Adipose tissue (tissue), 3 donors: ENCODE measurements around the gene ARFGAP2. TPM values are rescaled to one million over a fixed set of nuclear protein-coding genes. Genes with fewer than 3 reads are reported as not detected.
"Not testable (repeated sequence)": the region's sequence is repeated elsewhere in the genome, so short reads cannot be mapped to it uniquely, and the experiment has no call there.

Experiments
- H3K27ac ChIP-seq: one replicate; pipeline ENCODE4 v1.5.1; 2013; ENCODE audit warnings: low read depth, low read length
- WGBS, 3 donors: extraction: QIAGEN DNeasy Blood & Tissue Kit; methylation state at CpG; one replicate each; pipeline ENCODE4 v1.1.7; 2013; 5-methylcytosine and 5-hydroxymethylcytosine counted together
- polyA plus RNA-seq, 3 donors: library from polyadenylated mRNA; stranded (reverse); fragments of 200-250 nt; gene quantifications; one replicate each; pipeline ENCODE4 v1.2.3, GENCODE V29; 2013
- donor health status: healthy with polysubstance abuse.
- donor health status: Bipolar disorder and iron deficiency.
- donor health status: healthy.

ARFGAP2 gene
- polyA plus RNA-seq, 3 donors: 50.7 to 79.0 (median 65.3) TPM

DNA sequence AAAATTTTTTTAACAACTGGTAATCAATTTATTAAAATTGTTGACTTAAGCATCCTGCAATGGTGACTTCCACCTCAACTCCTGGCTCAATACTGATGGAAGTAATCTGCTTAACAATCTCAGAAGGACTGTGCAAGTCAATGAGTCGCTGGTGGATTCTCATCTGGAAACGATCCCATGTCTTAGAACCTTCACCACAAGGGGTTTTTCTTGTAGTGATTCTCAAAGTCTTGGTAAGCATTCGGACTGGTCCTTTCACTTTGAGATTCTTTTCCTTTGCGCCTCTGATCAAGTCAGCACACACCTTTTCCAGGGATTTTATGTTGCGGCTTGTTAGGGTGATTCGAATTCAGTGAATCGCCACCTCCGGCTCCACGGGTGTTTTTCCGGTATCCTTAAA is 14.5 kb upstream of the ARFGAP2 start:
- 84 to 88% (median 87%) methylated on average over 10 of the region's 10 CpGs for WGBS, 3 donors
- H3K27ac ChIP-seq: not testable (repeated sequence)

DNA sequence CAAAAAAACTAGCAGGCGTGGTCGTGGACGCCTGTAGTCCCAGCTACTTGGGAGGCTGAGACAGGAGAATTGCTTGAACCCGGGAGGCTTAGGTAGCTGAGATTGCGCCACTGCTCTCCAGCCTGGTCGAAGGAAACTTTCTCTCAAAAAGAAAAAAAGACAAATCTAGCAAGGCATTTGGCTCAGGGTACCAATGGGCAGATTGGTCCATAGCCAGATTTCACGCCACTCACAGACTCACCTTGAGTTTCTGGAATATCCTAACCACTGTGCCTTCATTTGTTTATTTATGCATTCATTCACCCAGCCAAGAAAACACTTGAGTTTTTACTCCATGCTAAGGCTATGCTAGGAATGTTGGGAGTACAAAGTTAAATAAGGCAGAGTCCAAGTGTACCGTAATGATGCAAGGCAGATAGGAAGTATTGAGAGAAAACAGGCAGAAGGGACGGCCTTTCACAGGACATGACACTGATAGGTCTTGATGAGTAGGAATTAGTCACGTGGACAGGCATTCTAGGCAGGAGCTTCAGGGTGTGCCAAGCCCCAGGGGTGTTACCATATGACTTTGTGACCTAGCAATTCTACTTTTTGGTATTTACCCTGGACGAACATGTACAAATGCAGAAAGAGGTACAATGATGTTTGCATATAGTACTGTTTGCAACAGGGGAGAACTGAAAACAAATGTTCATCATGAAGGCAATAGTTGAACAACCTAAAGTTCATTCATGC is 12.6 kb upstream of the ARFGAP2 start:
- 54 to 73% (median 68%) methylated on average over 11 of the region's 11 CpGs for WGBS, 3 donors
- H3K27ac ChIP-seq: no peak overlapping the region

DNA sequence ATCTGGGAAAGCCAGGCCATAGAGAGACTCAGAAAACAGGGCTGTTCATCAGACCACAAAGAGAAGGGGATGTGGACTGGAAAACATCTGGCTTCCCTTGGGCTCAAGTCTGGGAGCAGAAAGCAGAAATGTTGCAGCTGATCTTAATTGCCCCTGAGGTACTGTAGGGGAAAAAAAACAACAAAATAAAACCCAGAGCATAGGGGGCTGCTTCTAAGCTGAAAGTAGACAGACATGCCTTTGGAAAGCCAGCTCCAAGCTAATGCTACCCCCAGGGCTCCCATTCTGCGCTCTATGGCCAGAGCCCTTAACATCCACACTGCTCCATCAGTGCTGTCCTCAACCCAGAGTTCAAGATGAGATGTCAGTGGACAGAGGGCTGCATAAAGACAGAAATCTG is 11.6 kb upstream of the ARFGAP2 start:
- H3K27ac ChIP-seq: no peak overlapping the region
- WGBS, 3 donors: 91 to 100% (median 100%) methylated on average over 1 of the region's 1 CpG

DNA sequence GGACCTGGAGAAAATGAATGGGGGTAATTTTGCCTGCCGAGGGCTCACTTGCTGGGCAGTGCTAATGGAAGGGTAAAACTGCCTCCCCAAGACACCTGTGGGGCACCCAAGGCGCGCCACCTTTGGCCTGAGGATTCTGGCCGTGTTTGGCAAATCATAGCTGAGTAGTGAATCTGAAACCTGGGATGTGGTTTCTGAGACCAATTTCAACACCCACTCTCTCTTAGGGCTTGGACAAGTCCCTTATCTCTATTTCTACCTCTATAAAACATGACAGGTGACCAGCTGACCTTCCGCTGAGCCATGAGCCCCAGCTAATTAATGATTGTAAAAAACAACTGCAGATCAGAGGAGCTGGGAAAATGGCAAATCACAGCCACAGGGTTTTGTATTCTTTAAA is 11.0 kb upstream of the ARFGAP2 start:
- 25 to 55% (median 39%) methylated on average over 5 of the region's 5 CpGs for WGBS, 3 donors

DNA sequence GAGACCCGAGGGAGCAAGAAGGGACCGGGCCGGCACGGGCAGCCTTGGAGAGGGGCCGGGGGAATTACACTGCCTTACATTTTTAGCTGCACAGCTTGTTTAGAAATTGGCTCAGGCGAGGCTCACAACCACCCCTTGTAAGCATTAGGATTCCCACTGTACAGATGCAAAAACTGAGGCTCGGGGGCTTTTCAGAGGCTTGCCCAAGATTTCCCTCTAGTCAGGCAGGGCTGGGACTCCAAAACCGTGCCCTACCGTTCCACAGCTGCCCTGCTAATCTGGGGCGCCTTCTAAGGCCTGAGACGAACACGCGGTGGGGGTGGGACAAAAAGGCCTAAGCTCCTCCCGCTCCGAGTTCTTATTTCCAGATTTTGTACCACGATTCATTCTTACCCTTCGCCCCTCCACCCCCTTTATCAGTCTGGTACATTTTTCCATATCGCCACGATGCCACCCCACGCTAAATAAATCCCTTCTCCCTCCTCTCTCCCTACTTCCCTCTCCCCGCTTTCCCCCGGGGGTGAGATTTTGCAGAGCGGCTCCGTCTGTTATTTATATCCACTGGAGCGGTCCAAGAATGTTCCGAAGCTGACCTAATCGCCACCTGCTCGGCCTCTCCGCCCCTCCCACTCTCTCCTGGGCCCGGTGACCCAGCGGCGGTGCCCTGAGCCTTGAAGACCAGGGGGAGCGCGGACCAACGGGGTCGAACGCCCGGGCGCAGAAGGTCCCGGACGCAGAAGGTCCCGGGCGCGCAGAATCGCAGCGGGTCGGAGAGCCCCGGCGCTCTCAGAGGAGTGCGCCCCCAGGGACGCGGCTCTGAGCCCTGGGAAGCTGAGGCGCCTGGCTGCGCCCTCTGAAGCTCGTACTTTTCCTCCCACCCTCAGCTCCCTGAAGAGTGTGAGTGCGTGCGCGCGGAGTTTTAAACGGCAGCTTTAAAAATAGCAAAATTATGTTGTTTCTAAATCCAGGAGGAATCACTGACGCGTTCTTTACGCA is 10.3 kb upstream of the ARFGAP2 start:
- no peak overlapping the region for H3K27ac ChIP-seq
- WGBS, 3 donors: 2 to 4% (median 2%) methylated on average over 59 to 63 of the region's 63 CpGs

More for the DNA sequence above, 11.0 kb upstream of the ARFGAP2 start:
- H3K27ac ChIP-seq: no peak overlapping the region

DNA sequence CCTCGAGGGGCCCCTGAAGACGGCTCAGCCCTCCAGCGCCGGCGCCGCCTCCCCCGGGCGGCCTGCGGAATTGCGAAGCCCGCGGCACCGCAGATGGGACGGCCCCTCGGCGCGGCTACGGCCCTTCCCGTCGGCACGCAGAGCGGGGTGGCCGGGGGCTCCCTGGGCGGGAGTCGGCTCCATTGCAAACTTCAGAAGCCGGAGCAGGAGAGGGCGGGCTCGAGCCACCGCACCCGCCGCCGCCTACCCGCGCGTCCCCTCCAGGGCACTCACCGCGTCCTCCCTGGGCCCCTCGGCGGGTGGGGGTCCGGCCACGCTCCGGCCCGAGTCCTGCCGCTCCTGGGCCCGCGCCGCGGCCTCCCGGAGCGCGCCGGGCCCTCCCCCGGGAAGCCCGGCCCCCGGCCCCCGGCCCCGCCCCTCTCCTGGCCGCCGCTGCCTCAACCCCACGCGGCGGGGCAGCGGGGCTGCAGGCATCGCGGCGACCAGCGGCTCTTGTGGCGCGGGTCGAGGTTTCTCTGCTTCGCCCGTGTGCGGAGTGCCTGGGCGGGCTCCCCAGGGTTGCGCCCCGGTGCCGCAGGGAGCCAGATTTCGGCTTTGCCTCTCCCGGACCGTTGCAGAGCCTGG is 9.5 kb upstream of the ARFGAP2 start, which contains the start of gene PACSIN3:
TSS of gene PACSIN3 (minus strand) at position 359 of the 624 bp plus-strand sequence. CDS start 3,707 bp downstream, outside the sequence.
- 0 to 1% (median 1%) methylated on average over 62 to 80 of the region's 80 CpGs for WGBS, 3 donors
- no peak within 1 kb of the TSS for H3K27ac ChIP-seq

DNA sequence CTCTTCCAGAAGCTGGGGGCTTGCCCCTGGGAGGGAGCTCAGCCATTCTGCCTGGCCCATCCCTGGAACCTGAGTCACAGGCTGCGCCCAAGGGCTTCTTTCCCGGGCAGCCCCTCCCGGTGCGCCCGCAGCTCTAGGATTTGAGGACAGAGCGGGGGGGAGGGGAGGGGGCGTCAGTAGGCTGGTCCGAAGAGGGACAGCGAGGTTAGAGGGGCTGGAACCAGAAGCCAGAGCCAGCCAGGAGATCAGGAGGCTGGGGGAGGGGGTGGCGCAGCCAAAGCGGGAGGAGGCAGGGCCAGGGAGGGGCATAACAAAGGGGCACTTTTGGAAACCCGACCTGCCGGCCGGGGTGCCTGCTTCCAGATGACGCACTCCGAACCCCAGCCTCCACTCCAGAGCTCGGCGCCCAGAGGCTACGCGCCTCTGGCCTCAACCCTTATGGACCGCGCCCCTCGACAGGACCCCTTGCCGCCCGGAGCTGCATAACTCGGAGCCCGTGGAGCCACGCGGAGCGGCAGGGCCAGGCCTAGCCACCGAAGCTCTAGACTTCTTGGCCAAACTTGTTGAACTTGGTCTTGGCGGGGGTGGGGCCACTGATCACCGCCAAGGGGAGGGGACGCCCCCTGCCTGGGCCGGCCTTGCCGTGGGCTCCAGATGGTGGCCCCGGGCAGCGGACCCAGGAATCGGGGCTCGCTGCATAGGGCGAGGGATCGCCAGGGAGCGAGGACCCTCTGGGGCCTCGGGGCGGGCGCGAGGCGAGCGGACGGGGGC is 8.8 kb upstream of the ARFGAP2 start:
- WGBS, 3 donors: 3 to 14% (median 7%) methylated on average over 40 to 50 of the region's 50 CpGs
- H3K27ac ChIP-seq: no peak overlapping the region

DNA sequence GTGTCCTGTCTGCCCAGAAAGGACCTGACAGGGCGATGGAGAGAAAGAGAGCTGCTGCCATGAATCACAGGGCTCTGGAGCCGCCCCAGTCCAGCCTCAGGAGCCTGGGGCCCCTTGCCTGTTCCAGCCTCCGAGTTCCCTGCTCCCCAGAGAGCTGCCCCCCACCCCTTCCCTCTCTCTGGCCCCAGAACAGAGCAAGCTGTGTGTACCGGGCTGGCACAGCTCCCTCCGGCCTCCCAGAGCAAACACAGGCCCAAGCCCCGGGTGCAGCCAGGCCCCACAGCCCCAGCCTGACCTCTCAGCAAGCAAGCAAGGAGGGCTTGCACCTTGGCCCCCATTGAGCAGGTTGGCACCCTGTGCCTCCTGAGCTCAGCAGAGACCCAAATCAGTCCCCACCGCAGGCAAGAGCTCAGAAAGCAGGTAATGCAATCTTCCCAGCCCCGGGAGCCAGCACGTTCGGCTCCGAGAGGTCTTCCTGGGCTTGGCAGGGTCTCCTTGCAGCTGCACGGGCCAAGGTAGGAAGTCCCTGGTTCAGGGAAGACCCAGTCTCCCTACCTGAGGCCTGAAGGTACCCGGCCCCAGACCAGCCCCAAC is 8.1 kb upstream of the ARFGAP2 start:
- H3K27ac ChIP-seq: no peak overlapping the region
- 28 to 65% (median 45%) methylated on average over 13 of the region's 13 CpGs for WGBS, 3 donors

DNA sequence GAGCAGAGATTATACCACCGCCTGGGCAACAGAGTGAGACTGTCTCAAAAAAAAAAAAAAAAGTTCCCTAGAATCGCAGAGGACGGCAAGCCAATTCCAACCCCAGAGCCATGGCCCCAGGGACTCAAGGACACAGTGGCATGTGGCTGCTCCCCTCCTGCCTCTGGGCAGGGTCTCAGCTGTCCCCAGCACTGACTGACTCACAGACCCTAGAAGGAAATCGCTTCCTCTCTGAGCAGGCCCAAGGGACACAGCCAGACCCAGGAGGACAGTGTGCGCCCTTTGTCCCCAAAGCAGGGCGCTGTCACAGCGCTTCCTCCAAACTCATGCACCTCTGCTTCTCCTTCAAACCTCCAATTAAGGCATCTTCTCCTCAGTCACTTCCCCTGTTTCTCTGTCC is 7.3 kb upstream of the ARFGAP2 start:
- WGBS, 3 donors: 61 to 89% (median 76%) methylated on average over 7 of the region's 7 CpGs
- H3K27ac ChIP-seq: no peak overlapping the region

DNA sequence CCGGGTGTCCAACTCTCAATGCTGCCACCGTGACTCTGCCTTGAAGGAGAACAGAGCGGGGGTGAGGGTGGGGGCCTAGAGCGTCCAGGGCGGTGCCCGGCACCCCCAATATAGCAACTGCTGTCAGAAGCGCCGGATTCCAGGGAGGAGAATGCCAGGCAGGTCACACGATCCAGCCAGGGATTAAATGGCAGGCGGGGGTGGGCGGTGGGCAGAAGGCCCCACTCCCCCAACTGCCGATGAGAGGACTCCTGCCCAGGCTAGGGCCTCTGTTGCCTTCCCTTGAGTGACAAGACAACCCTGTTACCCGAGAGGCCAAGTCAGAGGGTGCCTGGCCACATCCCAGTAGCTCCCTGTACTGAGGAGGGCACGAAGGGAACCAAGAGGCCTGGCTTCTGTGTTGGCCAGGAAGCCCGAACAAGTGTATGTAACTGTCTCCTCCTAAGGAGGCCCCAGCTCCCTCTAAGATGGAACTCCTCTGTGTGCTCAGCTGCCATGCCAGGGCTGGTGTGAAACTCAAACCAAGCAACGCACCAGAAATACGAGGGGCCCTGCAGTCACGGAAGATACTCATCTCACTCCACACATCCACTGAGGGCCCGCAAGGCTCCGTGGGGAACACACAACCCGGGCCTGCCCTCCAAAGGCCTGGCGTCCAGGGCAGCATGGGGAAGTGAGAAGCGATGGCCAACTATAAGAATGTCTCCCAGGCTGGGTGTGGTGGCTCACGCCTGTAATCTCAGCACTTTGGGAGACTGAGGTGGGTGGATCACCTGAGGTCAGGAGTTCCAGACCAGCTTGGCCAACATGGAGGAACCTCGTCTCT is 6.6 kb upstream of the ARFGAP2 start:
- 87 to 93% (median 91%) methylated on average over 25 of the region's 25 CpGs for WGBS, 3 donors
- no peak overlapping the region for H3K27ac ChIP-seq

DNA sequence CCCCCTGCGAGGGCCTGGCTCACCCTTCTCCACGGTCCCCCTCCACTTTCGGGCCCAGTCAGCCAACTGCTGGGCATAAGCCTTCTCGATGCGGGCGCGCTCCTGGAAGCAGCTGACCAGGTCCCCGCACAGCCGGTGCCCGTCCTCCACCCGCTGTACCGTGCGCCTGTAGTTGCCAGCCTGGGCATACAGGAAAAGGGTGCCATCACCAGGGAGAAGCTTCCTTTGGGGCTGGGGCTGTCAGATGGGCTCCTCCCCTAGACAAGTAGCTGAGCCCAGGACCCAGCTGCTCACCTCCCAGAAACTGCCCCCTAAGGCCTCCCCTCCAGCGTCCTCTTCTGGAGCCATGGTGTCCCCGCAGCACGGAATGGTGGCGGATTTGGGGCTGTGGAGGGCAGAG is 5.7 kb upstream of the ARFGAP2 start:
- 92 to 95% (median 93%) methylated on average over 17 of the region's 17 CpGs for WGBS, 3 donors
- H3K27ac ChIP-seq: no peak overlapping the region

DNA sequence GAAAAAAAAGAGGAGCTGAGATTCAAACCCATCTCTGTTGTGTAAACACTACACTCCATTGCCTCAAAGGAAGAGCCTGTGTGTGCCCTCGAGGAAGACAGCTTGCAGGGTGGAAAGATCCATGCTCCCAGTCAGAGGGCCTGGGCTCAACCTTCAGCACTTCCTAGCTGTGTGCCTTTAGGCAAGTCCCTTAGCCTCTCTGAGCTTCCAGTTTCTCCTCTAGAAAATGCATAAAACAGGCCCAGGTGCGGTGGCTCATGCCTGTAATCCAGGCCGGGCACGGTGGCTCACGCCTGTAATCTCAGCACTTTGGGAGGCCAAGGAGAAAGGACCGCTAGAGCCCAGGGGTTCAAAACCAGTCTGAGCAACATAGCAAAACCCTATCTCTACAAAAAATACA is 4.6 kb upstream of the ARFGAP2 start:
- WGBS, 3 donors: 89 to 95% (median 91%) methylated on average over 6 of the region's 6 CpGs
- H3K27ac ChIP-seq: no peak overlapping the region

DNA sequence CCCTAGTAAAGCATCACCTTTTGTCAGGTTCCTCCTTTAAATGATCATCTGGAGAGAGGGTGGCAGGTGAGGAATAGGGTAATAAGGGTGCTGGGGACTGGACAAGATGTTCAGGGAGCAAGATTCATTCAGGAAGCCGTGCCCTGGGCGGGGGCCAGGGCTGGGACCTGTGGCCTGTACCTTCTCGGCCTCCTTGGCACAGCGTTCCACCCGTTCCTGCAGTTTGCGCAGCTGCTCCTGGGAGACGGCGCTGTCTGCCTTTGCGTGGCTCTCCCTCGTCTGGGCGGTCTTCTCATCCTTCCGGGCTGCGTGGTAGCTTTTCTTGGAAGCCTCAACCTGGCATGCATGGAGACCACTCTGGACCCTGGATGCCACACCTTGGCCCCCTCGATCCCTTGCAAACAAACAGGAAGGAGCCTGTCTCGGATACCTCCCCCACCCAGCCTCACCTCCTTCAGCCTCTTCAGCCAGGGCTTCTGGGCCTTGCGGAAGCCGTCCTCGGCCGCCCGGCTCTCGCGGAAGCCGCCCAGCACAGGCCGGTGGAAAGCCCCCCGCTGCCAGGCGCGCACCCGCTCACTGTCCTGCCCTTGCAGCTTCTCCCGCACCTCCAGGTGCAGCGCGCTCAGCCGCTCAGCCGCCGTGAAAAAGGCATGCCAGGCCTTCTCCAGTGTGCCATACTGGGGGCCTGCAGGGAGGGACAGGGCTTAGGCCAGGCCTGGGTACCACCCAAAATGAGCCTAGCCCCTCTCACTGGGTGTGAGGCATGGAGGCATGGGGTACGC is 3.5 kb upstream of the ARFGAP2 start:
- no peak overlapping the region for H3K27ac ChIP-seq
- 92 to 95% (median 93%) methylated on average over 35 of the region's 35 CpGs for WGBS, 3 donors

DNA sequence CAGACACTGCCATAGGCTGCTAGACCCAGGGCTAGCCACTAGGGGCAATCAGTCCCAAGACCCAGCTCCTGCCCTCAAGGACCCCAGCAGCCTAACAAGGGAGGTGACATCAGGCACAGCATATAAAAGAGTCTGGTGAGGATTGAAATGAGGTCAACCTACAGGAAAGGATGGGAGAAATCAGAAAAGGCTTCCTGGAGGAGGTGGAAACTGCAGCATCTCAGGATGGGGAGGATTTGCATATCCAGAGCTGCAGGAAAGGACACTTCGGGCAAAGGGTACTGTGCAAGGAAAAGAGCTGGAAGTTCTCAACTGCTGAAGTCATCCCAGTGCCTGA is 2.9 kb upstream of the ARFGAP2 start:
- H3K27ac ChIP-seq: no peak overlapping the region
- 92 to 94% (median 92%) methylated on average over 1 of the region's 1 CpG for WGBS, 3 donors

DNA sequence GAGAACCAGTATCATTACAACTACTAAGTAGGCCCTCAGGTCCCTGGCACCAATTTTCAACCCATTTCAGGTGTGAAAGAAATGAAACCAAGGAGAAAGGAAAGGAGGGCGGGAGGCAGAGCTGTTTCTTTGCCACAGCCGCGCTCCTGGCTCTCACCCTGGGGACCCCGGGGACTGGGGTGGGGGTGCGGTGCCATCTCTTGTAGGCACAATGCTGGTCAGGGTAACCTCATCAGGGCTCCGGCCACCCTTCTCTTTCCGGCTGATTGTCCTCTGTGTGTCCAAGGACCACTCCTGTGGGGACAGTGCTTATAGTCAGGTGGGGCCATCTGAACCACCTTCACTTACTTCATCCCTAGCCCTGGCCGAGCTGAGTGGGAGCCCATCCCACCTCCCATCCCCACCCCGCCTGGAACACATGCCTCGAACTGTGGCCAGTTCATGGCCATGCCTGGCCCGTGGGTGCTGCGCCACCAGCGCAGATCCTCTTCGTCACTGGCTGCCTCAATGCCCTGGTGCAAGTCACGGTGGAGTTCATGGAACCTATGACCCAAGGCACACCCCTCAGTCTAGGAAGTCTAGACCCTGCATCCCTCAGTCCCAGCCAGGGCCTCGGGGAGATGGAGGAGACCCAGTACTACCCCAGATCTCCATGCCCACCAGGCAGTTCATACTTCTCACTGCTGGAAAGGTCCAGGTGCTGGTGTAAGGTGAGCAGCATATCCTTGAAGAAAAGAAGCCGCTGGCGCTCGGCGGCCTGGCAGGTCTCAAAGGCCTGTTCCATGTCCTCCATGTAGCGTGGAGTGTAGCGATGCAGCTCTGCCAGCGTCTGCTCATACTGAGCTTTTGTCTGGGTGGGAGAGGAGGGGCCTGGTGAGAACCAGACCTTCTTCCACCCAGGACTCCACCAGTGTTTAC is 2.3 kb upstream of the ARFGAP2 start:
- no peak overlapping the region for H3K27ac ChIP-seq
- 94 to 95% (median 94%) methylated on average over 23 of the region's 23 CpGs for WGBS, 3 donors
